Lower leg skin (tissue), 4 donors: ENCODE measurements around the gene PGAM2. TPM values are rescaled to one million over a fixed set of nuclear protein-coding genes. Genes with fewer than 3 reads are reported as not detected.

Experiments
- DNase-seq, 2 donors: peaks; one replicate each; pipeline ENCODE4 v3.0.0-alpha.2; 2019; ENCODE audit warnings: low spot score in 2 of 2
- H3K4me3 ChIP-seq: fragments of 200-600 bp; sonication (generic); 2 replicates; pipeline ENCODE4 v1.5.1; 2017; ENCODE audit warnings: mild to moderate bottlenecking, low read depth; ENCODE audit not compliant: poor library complexity, severe bottlenecking
- CTCF ChIP-seq, 3 donors: fragments of 450-650 bp; IDR thresholded peaks; one replicate each; pipeline ENCODE4 v1.5.1; 2016; ENCODE audit warnings: antibody characterized with exemption in 3 of 3, mild to moderate bottlenecking in 3 of 3, moderate library complexity in 2 of 3
- POLR2A ChIP-seq, 2 donors: fragments of 450-650 bp; IDR thresholded peaks; one replicate each; pipeline ENCODE4 v1.6.1; 2016 to 2017; ENCODE audit warnings: antibody characterized with exemption in 2 of 2, mild to moderate bottlenecking in 1 of 2, moderate library complexity in 1 of 2
- WGBS, 2 donors: methylation state at CpG; one replicate each; pipeline ENCODE4 v1.1.5; 2018; 5-methylcytosine and 5-hydroxymethylcytosine counted together
- intact Hi-C: fragments of 100-400 bp; cut with DNase I; formaldehyde crosslinking; loops from one replicate; pipeline ENCODE4 v1.15.0; 2023; ENCODE audit warnings: low total_unique reads
- total RNA-seq, 4 donors: library from RNA; depleted of rRNA; stranded (reverse); fragments of >200 nt; gene quantifications; one replicate each; pipeline ENCODE4 v1.1.0, GENCODE V29; 2016

PGAM2 gene
- total RNA-seq, 4 donors from 2014 or later = 0.75 to 7.9 (median 3.6) TPM

GRCh38 chr7:44107961-44108767 lies 42.8 kb upstream of the PGAM2 start:
- intact Hi-C loops = no loop called here
- DNase-seq = no peak
- WGBS, 2 donors = 84 to 86% methylated on average over 15 to 21 of the region's 21 CpGs
- TF ChIP-seq POLR2A (IDR thresholded peaks at IDR 0.05) (no peak), CTCF (IDR thresholded peaks at IDR 0.05) (no peak)
- no peak overlapping the region for H3K4me3 ChIP-seq

- no peak for DNase-seq
- H3K4me3 ChIP-seq = no peak overlapping the region
- WGBS, 2 donors = 82 to 88% methylated on average over 15 to 17 of the region's 18 CpGs
- no peak for TF ChIP-seq CTCF (IDR thresholded peaks at IDR 0.05)
- TF ChIP-seq POLR2A (IDR thresholded peaks at IDR 0.05) = no peak
- intact Hi-C loops = no loop called here
Observed at GRCh38 chr7:44107116-44107960, 42.0 kb upstream of the PGAM2 start.

GRCh38 chr7:44106311-44107065 lies 41.1 kb upstream of the PGAM2 start:
- WGBS, 2 donors = 69 to 80% methylated on average over 9 to 10 of the region's 10 CpGs
- intact Hi-C loops = no loop called here
- no peak overlapping the region for H3K4me3 ChIP-seq
- no peak for TF ChIP-seq POLR2A (IDR thresholded peaks at IDR 0.05)
- TF ChIP-seq CTCF (IDR thresholded peaks at IDR 0.05) = no peak
- no peak for DNase-seq

GRCh38 chr7:44105832-44106231 lies 40.5 kb upstream of the PGAM2 start:
- TF ChIP-seq CTCF (IDR thresholded peaks at IDR 0.05) (no peak), POLR2A (IDR thresholded peaks at IDR 0.05) (no peak)
- no peak for DNase-seq
- intact Hi-C loops = no loop called here
- H3K4me3 ChIP-seq = no peak overlapping the region
- 63 to 74% methylated on average over 2 of the region's 2 CpGs for WGBS, 2 donors

- peak overlapping the region; percentile 32 for H3K4me3 ChIP-seq
- TF ChIP-seq CTCF (IDR thresholded peaks at IDR 0.05) = no peak
- no peak for TF ChIP-seq POLR2A (IDR thresholded peaks at IDR 0.05)
- intact Hi-C loops = no loop called here
- WGBS, 2 donors = 37 to 40% methylated on average over 21 to 26 of the region's 28 CpGs
- DNase-seq = peak; percentile 60 to 94
Observed at GRCh38 chr7:44104860-44105771, 39.7 kb upstream of the PGAM2 start.
